Measurements from ENCODE around the gene CABLES1.

The CABLES1 gene

DNA sequence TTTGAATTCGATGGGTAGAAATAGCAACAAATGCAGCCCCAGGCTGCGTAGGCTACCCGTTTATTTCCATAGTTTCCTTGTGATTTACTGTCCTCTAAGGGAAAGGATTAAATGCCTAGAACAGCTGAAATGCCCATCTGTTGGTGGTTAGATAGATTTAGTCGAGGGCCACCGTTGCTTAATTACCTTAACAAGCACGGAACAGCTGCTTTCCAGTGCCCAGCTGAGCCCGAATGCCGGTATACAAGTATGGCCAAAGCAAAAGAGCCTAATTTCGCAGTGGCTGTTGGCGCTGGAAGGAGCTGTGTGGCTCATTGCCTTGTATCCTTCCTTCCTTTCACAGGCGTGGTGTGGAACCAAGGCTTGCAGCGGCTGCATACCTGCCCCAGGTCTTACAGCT, 109.1 kb downstream of the CABLES1 start:
- peaks cover 4% of the 10 kb centered on the region for H3K9me3 ChIP-seq (ENCODE audit: severe bottlenecking)
- H3K4me3 ChIP-seq (ENCODE audit: low read depth, low read length): no peak overlapping the region
- H3K27me3 ChIP-seq (ENCODE audit: insufficient read depth, low read depth, severe bottlenecking): no peaks in the 10 kb centered on the region
- TF ChIP-seq, protein P1, sequence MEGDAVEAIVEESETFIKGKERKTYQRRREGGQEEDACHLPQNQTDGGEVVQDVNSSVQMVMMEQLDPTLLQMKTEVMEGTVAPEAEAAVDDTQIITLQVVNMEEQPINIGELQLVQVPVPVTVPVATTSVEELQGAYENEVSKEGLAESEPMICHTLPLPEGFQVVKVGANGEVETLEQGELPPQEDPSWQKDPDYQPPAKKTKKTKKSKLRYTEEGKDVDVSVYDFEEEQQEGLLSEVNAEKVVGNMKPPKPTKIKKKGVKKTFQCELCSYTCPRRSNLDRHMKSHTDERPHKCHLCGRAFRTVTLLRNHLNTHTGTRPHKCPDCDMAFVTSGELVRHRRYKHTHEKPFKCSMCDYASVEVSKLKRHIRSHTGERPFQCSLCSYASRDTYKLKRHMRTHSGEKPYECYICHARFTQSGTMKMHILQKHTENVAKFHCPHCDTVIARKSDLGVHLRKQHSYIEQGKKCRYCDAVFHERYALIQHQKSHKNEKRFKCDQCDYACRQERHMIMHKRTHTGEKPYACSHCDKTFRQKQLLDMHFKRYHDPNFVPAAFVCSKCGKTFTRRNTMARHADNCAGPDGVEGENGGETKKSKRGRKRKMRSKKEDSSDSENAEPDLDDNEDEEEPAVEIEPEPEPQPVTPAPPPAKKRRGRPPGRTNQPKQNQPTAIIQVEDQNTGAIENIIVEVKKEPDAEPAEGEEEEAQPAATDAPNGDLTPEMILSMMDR (IDR thresholded peaks at IDR 0.05; ENCODE audit: low read depth, low read length): no peak
- DNase-seq: peak; percentile 68
- no peaks in the 10 kb centered on the region for H3K36me3 ChIP-seq
- H3K27ac ChIP-seq: peak overlapping the region; percentile 48

DNA sequence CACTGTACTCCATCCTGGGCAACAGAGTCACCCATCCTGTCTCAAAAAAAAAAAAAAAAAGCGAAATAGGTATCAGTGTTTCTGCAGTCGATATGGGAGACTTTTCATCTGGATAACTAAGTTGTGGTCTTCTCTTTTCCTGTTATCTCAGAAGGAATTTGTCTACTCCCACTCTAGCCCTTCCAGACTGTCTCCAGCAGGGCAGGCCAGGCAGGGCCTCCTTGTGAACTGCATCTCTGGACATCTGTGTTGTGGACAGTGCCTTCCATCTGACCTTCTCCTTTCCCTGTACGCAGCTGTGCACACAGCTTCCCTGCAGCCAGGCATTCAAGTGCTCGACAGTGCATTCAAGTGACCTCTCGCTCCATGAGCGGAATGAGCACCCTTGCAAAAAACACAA, 110.2 kb downstream of the CABLES1 start:
- Histone ChIP-seq H3K27me3 (ENCODE audit: insufficient read depth, low read depth, severe bottlenecking) (no peaks in the 10 kb centered on the region), H3K4me3 (ENCODE audit: low read depth, low read length) (no peak overlapping the region), H3K9me3 (ENCODE audit: severe bottlenecking) (peaks cover 5% of the 10 kb centered on the region), H3K36me3 (no peaks in the 10 kb centered on the region), H3K27ac (no peak overlapping the region)
- DNase-seq: no peak
- TF ChIP-seq, protein P1 (IDR thresholded peaks at IDR 0.05; ENCODE audit: low read depth, low read length): no peak

DNA sequence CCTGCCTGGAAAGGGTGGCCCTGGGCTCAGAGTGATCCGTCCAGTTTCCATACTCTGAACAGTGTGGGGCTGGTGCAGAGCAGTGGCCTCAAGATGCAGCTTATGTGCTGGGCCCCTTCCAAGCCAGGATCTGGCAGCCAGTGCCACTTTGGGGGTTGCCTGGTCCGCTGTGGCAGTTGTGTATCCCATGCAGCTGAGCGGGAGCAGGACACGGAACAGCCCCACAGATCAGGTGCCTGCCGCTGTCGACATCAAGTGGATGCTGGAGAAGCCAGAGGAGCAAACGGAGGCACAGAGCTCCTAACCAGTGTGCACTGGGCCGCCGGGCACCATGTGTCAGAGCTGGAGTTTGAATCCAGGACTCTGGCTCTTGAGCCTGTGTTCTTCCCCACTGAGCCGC, 112.0 kb downstream of the CABLES1 start:
- TF ChIP-seq, protein P1 (IDR thresholded peaks at IDR 0.05; ENCODE audit: low read depth, low read length): no peak

GRCh38 chr18:23247896-23248295, 112.6 kb downstream of the CABLES1 start:
- no peaks in the 10 kb centered on the region for H3K27me3 ChIP-seq (ENCODE audit: insufficient read depth, low read depth, severe bottlenecking)
- H3K9me3 ChIP-seq (ENCODE audit: severe bottlenecking): peaks cover 5% of the 10 kb centered on the region
- no peak overlapping the region for H3K27ac ChIP-seq
- DNase-seq: no peak
- H3K36me3 ChIP-seq: no peaks in the 10 kb centered on the region
- TF ChIP-seq, protein P1 (IDR thresholded peaks at IDR 0.05; ENCODE audit: low read depth, low read length): no peak
- no peak overlapping the region for H3K4me3 ChIP-seq (ENCODE audit: low read depth, low read length)

More for the DNA sequence above, 112.0 kb downstream of the CABLES1 start:
- Histone ChIP-seq H3K36me3 (no peaks in the 10 kb centered on the region), H3K4me3 (ENCODE audit: low read depth, low read length) (no peak overlapping the region), H3K27me3 (ENCODE audit: insufficient read depth, low read depth, severe bottlenecking) (no peaks in the 10 kb centered on the region), H3K9me3 (ENCODE audit: severe bottlenecking) (peaks cover 5% of the 10 kb centered on the region), H3K27ac (no peak overlapping the region)
- DNase-seq: no peak

DNA sequence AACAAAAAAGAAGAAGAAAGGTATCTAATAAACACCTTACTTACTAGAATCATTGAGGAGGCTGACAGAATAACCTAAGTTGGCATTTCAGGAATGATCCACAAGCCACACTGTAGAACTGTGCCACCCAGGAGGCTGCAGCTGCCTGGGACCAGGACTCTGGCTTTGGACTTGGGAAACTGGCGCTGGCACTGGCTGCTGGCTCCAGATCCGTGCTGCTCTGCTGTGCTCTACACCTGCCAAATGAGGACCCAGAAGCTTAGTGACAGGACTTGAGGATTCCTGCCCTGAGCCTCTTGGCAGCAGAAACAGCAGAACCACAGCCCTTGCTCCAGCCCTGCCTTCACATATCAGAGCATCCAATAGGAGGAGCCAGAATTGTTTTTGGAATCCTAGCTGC, 113.5 kb downstream of the CABLES1 start:
- H3K4me3 ChIP-seq (ENCODE audit: low read depth, low read length): no peak overlapping the region
- TF ChIP-seq, protein P1 (IDR thresholded peaks at IDR 0.05; ENCODE audit: low read depth, low read length): no peak
- no peaks in the 10 kb centered on the region for H3K36me3 ChIP-seq
- peaks cover 5% of the 10 kb centered on the region for H3K9me3 ChIP-seq (ENCODE audit: severe bottlenecking)
- no peak for DNase-seq
- H3K27me3 ChIP-seq (ENCODE audit: insufficient read depth, low read depth, severe bottlenecking): no peaks in the 10 kb centered on the region
- no peak overlapping the region for H3K27ac ChIP-seq

DNA sequence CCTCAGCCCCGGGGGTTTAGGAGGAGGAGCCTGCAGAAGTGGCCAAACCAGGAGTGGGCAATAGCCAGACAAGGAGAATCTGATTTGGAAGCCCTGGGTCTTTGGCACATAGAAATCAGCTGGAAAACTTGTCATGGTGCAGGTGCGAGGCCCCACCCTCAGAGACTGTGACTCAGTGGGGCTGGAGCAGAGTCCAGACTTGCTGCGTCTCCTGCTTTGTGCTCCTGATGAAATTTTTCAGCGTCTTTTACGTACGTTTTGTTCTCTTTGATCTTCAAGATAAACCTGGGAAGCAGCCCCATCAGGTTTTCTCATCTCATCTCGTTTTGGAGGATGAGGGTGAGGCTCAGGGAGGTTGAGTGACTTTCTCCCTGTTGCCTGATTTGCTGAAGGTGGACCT, 114.1 kb downstream of the CABLES1 start:
- TF ChIP-seq, protein P1 (IDR thresholded peaks at IDR 0.05; ENCODE audit: low read depth, low read length): no peak

More for the DNA sequence above, 114.1 kb downstream of the CABLES1 start:
- H3K4me3 ChIP-seq (ENCODE audit: low read depth, low read length): no peak overlapping the region
- H3K27me3 ChIP-seq (ENCODE audit: insufficient read depth, low read depth, severe bottlenecking): no peaks in the 10 kb centered on the region
- no peak for DNase-seq
- H3K9me3 ChIP-seq (ENCODE audit: severe bottlenecking): peaks cover 5% of the 10 kb centered on the region
- no peaks in the 10 kb centered on the region for H3K36me3 ChIP-seq
- H3K27ac ChIP-seq: no peak overlapping the region

Data from WERI-Rb-1 (cell line).